ENCODE results near the gene CPAMD8.

DNA sequence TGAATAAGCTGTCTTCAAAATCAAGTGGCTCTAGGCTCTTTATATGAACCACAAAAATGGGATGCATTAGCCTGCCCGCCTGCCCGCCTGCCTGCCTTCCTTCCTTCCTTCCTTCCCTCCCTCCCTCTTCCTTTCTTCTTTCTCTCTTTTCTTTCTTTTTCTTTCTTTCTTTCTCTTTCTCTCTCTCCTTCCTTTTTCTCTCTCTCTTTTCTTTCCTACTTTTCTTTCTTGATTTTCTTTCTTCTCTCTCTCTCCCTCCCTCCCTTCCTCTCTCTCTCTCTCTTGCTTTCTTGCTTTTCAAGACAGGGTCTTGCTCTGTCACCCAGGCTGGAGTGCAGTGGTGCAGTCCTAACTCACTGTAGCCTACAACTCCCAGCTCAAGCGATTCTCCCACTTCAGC lies 110.9 kb downstream of the CPAMD8 start:
- TF ChIP-seq, protein P1, sequence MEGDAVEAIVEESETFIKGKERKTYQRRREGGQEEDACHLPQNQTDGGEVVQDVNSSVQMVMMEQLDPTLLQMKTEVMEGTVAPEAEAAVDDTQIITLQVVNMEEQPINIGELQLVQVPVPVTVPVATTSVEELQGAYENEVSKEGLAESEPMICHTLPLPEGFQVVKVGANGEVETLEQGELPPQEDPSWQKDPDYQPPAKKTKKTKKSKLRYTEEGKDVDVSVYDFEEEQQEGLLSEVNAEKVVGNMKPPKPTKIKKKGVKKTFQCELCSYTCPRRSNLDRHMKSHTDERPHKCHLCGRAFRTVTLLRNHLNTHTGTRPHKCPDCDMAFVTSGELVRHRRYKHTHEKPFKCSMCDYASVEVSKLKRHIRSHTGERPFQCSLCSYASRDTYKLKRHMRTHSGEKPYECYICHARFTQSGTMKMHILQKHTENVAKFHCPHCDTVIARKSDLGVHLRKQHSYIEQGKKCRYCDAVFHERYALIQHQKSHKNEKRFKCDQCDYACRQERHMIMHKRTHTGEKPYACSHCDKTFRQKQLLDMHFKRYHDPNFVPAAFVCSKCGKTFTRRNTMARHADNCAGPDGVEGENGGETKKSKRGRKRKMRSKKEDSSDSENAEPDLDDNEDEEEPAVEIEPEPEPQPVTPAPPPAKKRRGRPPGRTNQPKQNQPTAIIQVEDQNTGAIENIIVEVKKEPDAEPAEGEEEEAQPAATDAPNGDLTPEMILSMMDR (IDR thresholded peaks at IDR 0.05), result no peak
- TF ChIP-seq POLR2A (IDR thresholded peaks at IDR 0.05) (no peak), POLR2AphosphoS5 (IDR thresholded peaks at IDR 0.05) (no peak)
